Esophagus (tissue), 2 donors: ENCODE measurements around the gene ARID5A. TPM values are rescaled to one million over a fixed set of nuclear protein-coding genes. Genes with fewer than 3 reads are reported as not detected.

Experiments used
- H3K27ac ChIP-seq, 2 donors: one replicate each; pipeline ENCODE4 v1.5.1; 2013; ENCODE audit warnings: low read depth in 2 of 2, mild to moderate bottlenecking in 2 of 2, inconsistent platforms in 1 of 2, low read length in 1 of 2, moderate library complexity in 1 of 2
- H3K27me3 ChIP-seq, 2 donors: one replicate each; pipeline ENCODE4 v1.6.1; 2013; ENCODE audit warnings: low read length in 2 of 2, control low read depth in 1 of 2, mild to moderate bottlenecking in 1 of 2; ENCODE audit not compliant: insufficient read depth in 2 of 2, control insufficient read depth in 1 of 2
- H3K36me3 ChIP-seq, 2 donors: one replicate each; pipeline ENCODE4 v1.6.1; 2013; ENCODE audit warnings: low read length in 1 of 2; ENCODE audit not compliant: control insufficient read depth in 2 of 2, insufficient read depth in 2 of 2
- H3K4me1 ChIP-seq, 2 donors: one replicate each; pipeline ENCODE4 v1.6.1; 2013; ENCODE audit warnings: low read length in 1 of 2; ENCODE audit not compliant: control insufficient read depth in 2 of 2, insufficient read depth in 2 of 2
- H3K4me3 ChIP-seq, 2 donors: one replicate each; pipeline ENCODE4 v1.5.1; 2013; ENCODE audit warnings: low read length in 2 of 2, mild to moderate bottlenecking in 2 of 2, low read depth in 1 of 2, moderate library complexity in 1 of 2
- H3K9me3 ChIP-seq, 2 donors: one replicate each; pipeline ENCODE4 v1.6.1; 2013; ENCODE audit warnings: mild to moderate bottlenecking in 2 of 2, low read depth in 1 of 2, low read length in 1 of 2, moderate library complexity in 1 of 2; ENCODE audit not compliant: control insufficient read depth in 2 of 2, insufficient read depth in 1 of 2
- WGBS, 2 donors: extraction: QIAGEN DNeasy Blood & Tissue Kit; methylation state at CpG; one replicate each; pipeline ENCODE4 v1.1.7; 2013; 5-methylcytosine and 5-hydroxymethylcytosine counted together
- polyA plus RNA-seq, 2 donors: library from polyadenylated mRNA; stranded (reverse); fragments of 200-250 nt; gene quantifications; one replicate each; pipeline ENCODE4 v1.2.3, GENCODE V29; 2013
- donor health status: healthy with polysubstance abuse.
- donor health status: Bipolar disorder and iron deficiency.

The ARID5A gene
- polyA plus RNA-seq, 2 donors = 8.0 to 9.7 TPM

DNA sequence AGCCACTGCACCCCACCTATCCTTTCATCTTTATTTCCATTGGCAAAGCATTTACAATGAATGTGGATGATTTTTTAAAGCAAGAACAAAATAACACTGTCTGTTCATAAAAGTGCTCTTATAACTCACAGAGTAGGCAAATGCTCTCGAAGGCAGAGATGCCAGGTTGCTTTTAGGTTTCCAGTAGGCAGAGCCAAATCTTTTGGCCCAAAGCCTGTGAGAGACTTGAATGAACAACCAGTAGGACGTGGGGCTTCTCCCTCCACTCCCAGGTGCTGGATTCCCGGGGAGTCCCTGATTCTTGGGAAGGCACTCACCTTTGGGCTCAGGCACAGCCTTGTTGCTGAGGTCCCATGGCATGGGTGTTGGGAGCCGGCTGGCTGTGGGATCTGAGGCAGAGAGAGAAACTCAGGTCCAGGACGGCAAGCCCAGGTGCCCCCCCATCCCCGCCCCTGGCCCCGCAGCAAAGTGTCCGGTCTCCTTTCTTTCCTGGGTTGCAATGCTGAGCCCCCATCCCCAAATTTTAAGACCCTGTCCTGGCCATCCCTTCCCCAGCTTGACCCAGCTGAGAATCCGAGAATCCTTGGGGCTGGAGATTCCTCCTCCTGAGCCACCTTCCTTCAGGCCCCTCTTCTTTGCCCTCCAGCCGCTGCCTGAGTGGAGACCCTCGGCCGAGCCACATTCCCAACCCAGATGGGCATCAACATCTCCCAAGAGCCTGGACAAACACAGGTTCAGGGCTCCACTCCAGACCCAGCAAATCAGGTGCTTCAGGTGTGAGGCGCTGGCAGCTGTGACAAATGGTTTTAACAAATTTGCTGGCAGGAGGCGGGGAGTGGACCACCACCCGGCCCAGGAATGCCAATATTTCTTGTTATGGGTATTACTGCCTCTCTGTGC lies 37.2 kb upstream of the ARID5A start:
- 72 to 74% methylated on average over 15 of the region's 15 CpGs for WGBS, 2 donors
- Histone ChIP-seq H3K4me1 (peaks cover 2 to 3% of the 10 kb centered on the region in 2 donors), H3K27me3 (no peaks in the 10 kb centered on the region), H3K27ac (no peak overlapping the region), H3K36me3 (no peaks in the 10 kb centered on the region), H3K4me3 (no peak overlapping the region), H3K9me3 (no peaks in the 10 kb centered on the region)

DNA sequence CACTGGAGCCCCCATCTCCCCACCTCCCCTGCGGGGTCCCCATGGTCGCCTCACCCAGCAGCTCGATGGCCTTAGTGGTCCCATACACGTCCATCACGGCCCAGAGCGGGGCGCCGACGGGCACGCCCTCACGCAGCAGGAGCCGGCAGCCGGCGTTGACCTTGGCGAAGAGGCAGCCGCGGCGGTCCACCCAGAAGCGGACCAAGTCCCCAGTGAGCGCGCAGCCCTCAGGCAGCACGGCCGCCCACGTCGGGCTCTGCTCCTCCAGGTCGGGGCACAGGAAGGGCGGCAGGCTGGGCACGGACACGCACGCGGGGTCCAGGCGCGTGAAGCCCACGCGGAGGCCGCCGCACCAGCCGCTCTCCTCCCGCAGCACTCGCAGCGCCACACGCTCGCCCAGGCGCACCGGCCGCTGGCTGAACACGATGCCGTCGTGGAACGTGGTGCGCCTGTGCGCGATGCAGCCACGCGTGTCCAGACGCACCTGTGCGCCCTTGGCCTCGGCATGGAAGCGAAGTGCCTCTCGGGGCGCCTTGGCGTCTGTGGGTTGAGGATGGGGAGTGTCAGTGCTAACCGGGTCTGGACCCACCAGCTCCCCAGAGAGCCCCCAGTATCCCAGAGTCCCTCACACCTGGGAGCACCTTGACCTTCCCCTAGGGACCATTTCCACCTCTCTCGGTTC lies 36.0 kb upstream of the ARID5A start:
- no peaks in the 10 kb centered on the region for H3K36me3 ChIP-seq
- 44 to 51% methylated on average over 63 to 64 of the region's 64 CpGs for WGBS, 2 donors
- H3K4me3 ChIP-seq = no peak overlapping the region
- no peaks in the 10 kb centered on the region for H3K9me3 ChIP-seq
- H3K4me1 ChIP-seq = peaks cover 2 to 3% of the 10 kb centered on the region in 2 donors
- no peaks in the 10 kb centered on the region for H3K27me3 ChIP-seq
- H3K27ac ChIP-seq = no peak overlapping the region

DNA sequence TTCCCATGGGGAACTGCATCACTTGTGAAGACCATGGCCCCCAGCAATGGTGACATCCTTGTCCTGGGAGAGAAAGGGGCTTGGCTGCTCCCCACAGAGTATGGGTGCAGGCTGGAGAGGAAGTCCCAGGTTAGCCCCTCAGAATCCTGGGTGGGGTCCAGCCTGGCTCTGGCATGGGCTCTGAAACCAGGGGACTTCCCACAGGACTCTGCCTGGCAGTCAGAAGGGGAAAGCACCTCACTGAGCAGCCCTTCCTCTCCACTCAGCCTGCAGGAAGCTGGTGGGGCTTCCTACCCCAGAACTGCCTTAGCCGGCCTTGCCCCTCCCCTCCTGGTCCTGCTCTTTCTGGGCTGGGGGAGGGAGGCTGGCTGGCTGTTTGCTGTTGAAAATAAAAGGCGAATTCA lies 35.1 kb upstream of the ARID5A start:
- Histone ChIP-seq H3K9me3 (no peaks in the 10 kb centered on the region), H3K27me3 (no peaks in the 10 kb centered on the region), H3K36me3 (no peaks in the 10 kb centered on the region), H3K4me1 (peaks cover 2 to 3% of the 10 kb centered on the region in 2 donors), H3K27ac (no peak overlapping the region), H3K4me3 (no peak overlapping the region)
- WGBS, 2 donors = 31 to 47% methylated on average over 2 of the region's 2 CpGs

DNA sequence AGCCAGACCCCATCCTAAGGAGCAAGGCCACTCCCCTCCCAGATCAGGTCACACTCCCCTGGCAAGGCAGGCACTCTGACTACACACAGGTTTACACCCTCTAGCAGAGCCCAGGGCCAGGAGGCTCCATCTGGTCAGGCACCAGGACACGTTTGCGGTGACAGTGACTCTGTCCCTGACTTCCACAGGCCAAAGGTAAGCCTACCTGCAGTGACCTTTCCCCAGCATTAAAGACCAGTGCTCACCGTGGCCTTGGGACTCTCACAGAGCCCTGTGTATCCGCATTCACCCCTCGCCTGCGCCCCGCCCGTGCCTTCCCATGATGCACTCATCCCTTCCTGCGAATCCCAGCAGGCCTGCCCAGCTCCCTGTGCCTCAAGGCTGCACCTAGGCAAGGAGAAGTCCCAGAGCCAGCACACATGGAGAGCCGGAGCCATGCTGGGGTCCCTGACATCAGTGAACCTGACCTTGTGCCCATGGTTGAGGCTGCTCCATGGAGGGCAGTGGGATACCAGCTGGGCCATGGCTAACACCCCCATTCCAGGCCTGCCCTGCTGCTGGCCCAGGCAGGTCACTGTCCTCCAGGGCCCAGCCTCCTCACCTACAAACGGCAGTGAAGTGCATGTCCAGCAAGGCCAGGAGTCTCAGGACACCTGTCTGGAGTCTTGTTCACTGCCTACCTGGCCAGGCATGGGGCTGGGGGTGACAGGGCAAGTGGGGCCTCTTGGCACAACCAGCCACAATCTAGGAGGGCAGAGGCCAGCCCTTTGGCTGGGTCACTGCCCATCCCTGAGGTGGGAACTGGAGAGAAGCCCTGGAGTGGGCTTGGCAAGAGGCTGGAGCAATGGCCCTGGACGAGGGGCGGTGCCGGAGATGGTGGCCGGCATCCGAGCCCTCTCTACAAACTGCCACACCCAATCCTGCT lies 34.4 kb upstream of the ARID5A start:
- Histone ChIP-seq H3K4me1 (peaks cover 2 to 3% of the 10 kb centered on the region in 2 donors), H3K36me3 (no peaks in the 10 kb centered on the region), H3K27ac (no peak overlapping the region), H3K4me3 (no peak overlapping the region), H3K27me3 (no peaks in the 10 kb centered on the region), H3K9me3 (no peaks in the 10 kb centered on the region)
- WGBS, 2 donors = 73 to 79% methylated on average over 16 of the region's 16 CpGs

DNA sequence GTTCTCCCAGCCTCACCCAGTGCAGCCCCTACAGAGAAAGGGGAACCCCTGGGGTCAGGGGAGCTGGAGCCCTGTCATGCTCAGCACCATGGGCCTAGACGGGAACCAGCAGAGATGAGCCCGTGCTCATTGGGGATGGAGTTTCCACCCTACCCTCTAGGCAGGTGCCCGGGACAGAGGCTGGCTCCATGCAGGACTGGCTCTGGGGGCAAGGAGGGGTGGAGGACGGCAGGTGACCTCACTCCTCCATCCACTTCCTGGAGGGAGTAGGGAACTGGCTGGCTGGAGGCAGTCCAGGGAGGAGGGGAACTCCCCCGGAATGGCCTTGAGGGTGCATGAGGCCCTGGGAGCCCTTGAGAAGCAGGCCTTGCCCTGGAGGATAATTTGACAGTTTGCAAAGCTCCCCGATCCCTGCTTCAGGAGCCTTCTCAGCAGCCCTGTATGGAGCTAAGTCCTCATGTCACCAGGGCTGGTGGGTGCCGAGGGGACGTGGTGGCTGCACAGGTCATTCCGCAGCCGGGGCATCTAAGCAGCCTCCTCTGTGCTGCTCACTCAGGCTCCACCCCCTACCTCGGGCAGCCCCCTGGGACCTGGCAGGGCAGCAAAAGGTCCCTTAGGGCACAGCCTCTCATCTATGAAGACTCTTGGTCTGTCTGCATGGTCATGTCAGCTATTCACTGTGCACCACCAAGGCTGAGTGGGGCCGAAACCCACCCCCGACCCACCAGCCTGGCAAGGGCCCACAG lies 33.5 kb upstream of the ARID5A start:
- Histone ChIP-seq H3K4me3 (no peak overlapping the region), H3K36me3 (no peaks in the 10 kb centered on the region), H3K4me1 (peaks cover 3 to 5% of the 10 kb centered on the region in 2 donors), H3K9me3 (no peaks in the 10 kb centered on the region), H3K27ac (no peak overlapping the region), H3K27me3 (no peaks in the 10 kb centered on the region)
- WGBS, 2 donors = 77 to 83% methylated on average over 13 of the region's 13 CpGs

DNA sequence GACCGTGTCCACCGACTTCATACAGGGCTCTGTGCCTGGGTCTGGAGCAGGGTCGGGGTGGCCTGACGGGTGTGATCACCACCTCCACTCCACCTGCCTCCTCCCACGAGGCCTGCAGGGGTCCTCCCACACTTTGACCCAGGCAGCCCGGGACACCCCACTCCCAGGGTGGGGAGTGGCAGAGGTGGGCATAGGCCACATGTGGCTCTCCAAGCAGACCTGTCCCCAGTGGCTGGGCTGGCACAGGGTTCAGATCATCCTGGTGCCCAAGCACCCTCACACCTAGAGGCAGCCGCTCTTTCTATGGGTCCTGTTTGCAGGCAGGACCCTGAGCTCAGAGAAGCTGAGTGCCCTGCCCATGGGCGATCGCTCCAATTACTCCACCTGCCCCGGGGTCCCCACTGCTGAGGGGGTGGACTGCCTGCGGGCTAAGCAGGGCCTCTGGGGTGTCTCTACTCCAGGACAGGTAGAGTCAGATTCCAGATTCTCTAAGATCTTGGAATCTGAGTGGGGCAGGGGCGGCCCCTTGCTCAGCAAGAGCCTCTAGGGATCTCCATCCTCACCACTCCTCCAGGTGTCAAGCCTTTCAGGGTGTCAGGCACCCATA lies 32.8 kb upstream of the ARID5A start:
- Histone ChIP-seq H3K4me3 (no peak overlapping the region), H3K9me3 (no peaks in the 10 kb centered on the region), H3K4me1 (peaks cover 3 to 10% of the 10 kb centered on the region in 2 donors), H3K27ac (no peak overlapping the region), H3K36me3 (no peaks in the 10 kb centered on the region), H3K27me3 (no peaks in the 10 kb centered on the region)
- 80 to 87% methylated on average over 12 of the region's 12 CpGs for WGBS, 2 donors

DNA sequence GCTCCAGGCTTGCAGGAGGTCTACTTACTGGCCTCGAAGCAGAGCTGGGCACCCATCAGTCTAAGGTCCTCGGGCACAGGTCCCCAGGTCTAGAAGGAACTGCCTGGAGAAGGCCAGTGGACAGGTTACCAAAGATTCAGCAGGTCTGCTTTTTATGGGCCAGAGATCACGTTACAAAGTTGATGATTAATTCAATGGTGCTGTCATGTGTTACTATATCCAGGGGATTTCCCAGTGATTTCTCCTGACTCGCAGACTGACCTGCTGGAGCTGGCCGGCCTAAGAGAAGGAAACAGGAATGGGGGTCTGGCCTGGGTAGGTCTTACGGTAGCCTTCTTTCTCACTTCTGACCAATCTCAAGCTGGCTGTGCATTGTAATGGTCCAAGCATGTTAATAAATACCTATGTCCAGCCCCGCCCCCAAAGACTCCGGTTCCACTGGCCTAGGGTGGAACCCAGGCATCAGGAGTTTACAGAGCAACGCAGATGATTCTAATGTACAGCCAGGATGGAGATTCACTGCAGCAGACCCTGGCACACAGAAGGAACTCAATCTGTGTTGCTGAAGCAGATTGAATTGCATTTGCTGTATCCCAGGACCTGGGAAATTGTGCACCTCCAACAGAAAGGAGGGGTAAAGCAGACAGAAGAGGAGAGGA lies 31.2 kb upstream of the ARID5A start, which contains the start of gene NEURL3:
Gene NEURL3 (minus strand): TSS at position 127 of the 659 bp plus-strand sequence. CDS start 71 bp downstream, at position 56.
- H3K27ac ChIP-seq = no peak within 1 kb of the TSS
- WGBS, 2 donors = 51% methylated on average over 9 of the region's 9 CpGs
- no peaks in the 10 kb centered on the region for H3K9me3 ChIP-seq
- no peak within 1 kb of the TSS for H3K4me3 ChIP-seq
- no peaks in the 10 kb centered on the region for H3K36me3 ChIP-seq
- peaks cover 4 to 13% of the 10 kb centered on the region in 2 donors for H3K4me1 ChIP-seq
- H3K27me3 ChIP-seq = no peaks in the 10 kb centered on the region
